ENCODE results near the gene MRAP2.

Gene MRAP2

GRCh38 chr6:83998021-83998584 is 35.5 kb upstream of the MRAP2 start:
- Histone ChIP-seq H3K79me1 (replicated peaks; ENCODE audit: low read length, poor library complexity, severe bottlenecking) (no peaks in the 10 kb centered on the region), H4K91ac (ENCODE audit: low read length) (no peak overlapping the region), H3K9me3 (ENCODE audit: control insufficient read depth, low read length) (no peaks in the 10 kb centered on the region), H3K27me3 (ENCODE audit: control insufficient read depth in 1 of 2, insufficient read depth in 1 of 2, low read length in 2 of 2) (no peaks in the 10 kb centered on the region), H2BK12ac (ENCODE audit: low read length in 2 of 2) (no peak overlapping the region), H3K18ac (ENCODE audit: low read depth in 1 of 2, low read length in 2 of 2) (no peak overlapping the region), H4K8ac (ENCODE audit: low read length) (no peak overlapping the region), H3K23ac (ENCODE audit: low read length in 2 of 2) (no peak overlapping the region), H2BK5ac (ENCODE audit: low read depth, low read length, poor library complexity, severe bottlenecking) (no peak overlapping the region), H3K36me3 (ENCODE audit: control insufficient read depth in 1 of 2, insufficient read depth in 2 of 2, low read depth in 1 of 2, low read length in 2 of 2) (no peaks in the 10 kb centered on the region), H2BK15ac (ENCODE audit: low read depth, poor library complexity, severe bottlenecking) (no peak overlapping the region), H3K9ac (ENCODE audit: low read length) (no peak overlapping the region), H3K4ac (ENCODE audit: low read depth in 1 of 2, low read length in 2 of 2) (no peak overlapping the region), H3K14ac (ENCODE audit: low read length in 2 of 2) (no peak overlapping the region), H3K4me2 (ENCODE audit: low read length, poor library complexity, severe bottlenecking) (no peak overlapping the region), H2AK5ac (ENCODE audit: low read length, severe bottlenecking) (no peak overlapping the region), H3K4me1 (ENCODE audit: control insufficient read depth, insufficient read depth, low read depth, low read length) (no peaks in the 10 kb centered on the region), H2BK120ac (ENCODE audit: low read depth, low read length) (no peak overlapping the region), H3K4me3 (ENCODE audit: insufficient read depth in 1 of 2, low read depth in 1 of 2, low read length in 2 of 2) (no peak overlapping the region), H3K27ac (ENCODE audit: low read length, poor library complexity, severe bottlenecking) (no peak overlapping the region), H2AFZ (ENCODE audit: low read depth, low read length) (no peak overlapping the region)
- no peak for DNase-seq

- Histone ChIP-seq H3K36me3 (ENCODE audit: control insufficient read depth in 1 of 2, insufficient read depth in 2 of 2, low read depth in 1 of 2, low read length in 2 of 2) (no peaks in the 10 kb centered on the region), H3K27ac (ENCODE audit: low read length, poor library complexity, severe bottlenecking) (no peak overlapping the region), H4K91ac (ENCODE audit: low read length) (no peak overlapping the region), H3K14ac (ENCODE audit: low read length in 2 of 2) (no peak overlapping the region), H4K8ac (ENCODE audit: low read length) (no peak overlapping the region), H2AFZ (ENCODE audit: low read depth, low read length) (no peak overlapping the region), H3K4me2 (ENCODE audit: low read length, poor library complexity, severe bottlenecking) (no peak overlapping the region), H3K18ac (ENCODE audit: low read depth in 1 of 2, low read length in 2 of 2) (no peak overlapping the region), H2BK5ac (ENCODE audit: low read depth, low read length, poor library complexity, severe bottlenecking) (no peak overlapping the region), H2BK120ac (ENCODE audit: low read depth, low read length) (no peak overlapping the region), H2BK12ac (ENCODE audit: low read length in 2 of 2) (no peak overlapping the region), H3K9me3 (ENCODE audit: control insufficient read depth, low read length) (no peaks in the 10 kb centered on the region), H3K4me1 (ENCODE audit: control insufficient read depth, insufficient read depth, low read depth, low read length) (no peaks in the 10 kb centered on the region), H3K4me3 (ENCODE audit: insufficient read depth in 1 of 2, low read depth in 1 of 2, low read length in 2 of 2) (no peak overlapping the region), H3K4ac (ENCODE audit: low read depth in 1 of 2, low read length in 2 of 2) (no peak overlapping the region), H2BK15ac (ENCODE audit: low read depth, poor library complexity, severe bottlenecking) (no peak overlapping the region), H3K79me1 (replicated peaks; ENCODE audit: low read length, poor library complexity, severe bottlenecking) (no peaks in the 10 kb centered on the region), H2AK5ac (ENCODE audit: low read length, severe bottlenecking) (no peak overlapping the region), H3K9ac (ENCODE audit: low read length) (no peak overlapping the region), H3K23ac (ENCODE audit: low read length in 2 of 2) (no peak overlapping the region), H3K27me3 (ENCODE audit: control insufficient read depth in 1 of 2, insufficient read depth in 1 of 2, low read length in 2 of 2) (no peaks in the 10 kb centered on the region)
- DNase-seq, result no peak
- WGBS, result 95% methylated on average over 3 of the region's 3 CpGs
These were observed 32.5 kb upstream of the MRAP2 start for GRCh38 chr6:84001119-84001518.

- no peak overlapping the region for H3K4me3 ChIP-seq (ENCODE audit: insufficient read depth in 1 of 2, low read depth in 1 of 2, low read length in 2 of 2)
- H3K23ac ChIP-seq (ENCODE audit: low read length in 2 of 2), result no peak overlapping the region
- no peak overlapping the region for H2BK5ac ChIP-seq (ENCODE audit: low read depth, low read length, poor library complexity, severe bottlenecking)
- H3K36me3 ChIP-seq (ENCODE audit: control insufficient read depth in 1 of 2, insufficient read depth in 2 of 2, low read depth in 1 of 2, low read length in 2 of 2), result no peaks in the 10 kb centered on the region
- H3K14ac ChIP-seq (ENCODE audit: low read length in 2 of 2), result no peak overlapping the region
- no peak overlapping the region for H3K27ac ChIP-seq (ENCODE audit: low read length, poor library complexity, severe bottlenecking)
- H3K9me3 ChIP-seq (ENCODE audit: control insufficient read depth, low read length), result no peaks in the 10 kb centered on the region
- no peak overlapping the region for H2AFZ ChIP-seq (ENCODE audit: low read depth, low read length)
- no peak overlapping the region for H3K4me2 ChIP-seq (ENCODE audit: low read length, poor library complexity, severe bottlenecking)
- H3K18ac ChIP-seq (ENCODE audit: low read depth in 1 of 2, low read length in 2 of 2), result no peak overlapping the region
- H3K27me3 ChIP-seq (ENCODE audit: control insufficient read depth in 1 of 2, insufficient read depth in 1 of 2, low read length in 2 of 2), result no peaks in the 10 kb centered on the region
- H4K8ac ChIP-seq (ENCODE audit: low read length), result no peak overlapping the region
- H2BK15ac ChIP-seq (ENCODE audit: low read depth, poor library complexity, severe bottlenecking), result no peak overlapping the region
- H2BK120ac ChIP-seq (ENCODE audit: low read depth, low read length), result no peak overlapping the region
- no peak overlapping the region for H3K4ac ChIP-seq (ENCODE audit: low read depth in 1 of 2, low read length in 2 of 2)
- WGBS, result 18% methylated on average over 1 of the region's 2 CpGs
- H2AK5ac ChIP-seq (ENCODE audit: low read length, severe bottlenecking), result no peak overlapping the region
- H2BK12ac ChIP-seq (ENCODE audit: low read length in 2 of 2), result no peak overlapping the region
- no peak for DNase-seq
- no peaks in the 10 kb centered on the region for H3K4me1 ChIP-seq (ENCODE audit: control insufficient read depth, insufficient read depth, low read depth, low read length)
- no peak overlapping the region for H3K9ac ChIP-seq (ENCODE audit: low read length)
- no peak overlapping the region for H4K91ac ChIP-seq (ENCODE audit: low read length)
- no peaks in the 10 kb centered on the region for H3K79me1 ChIP-seq (replicated peaks; ENCODE audit: low read length, poor library complexity, severe bottlenecking)
These were observed 31.3 kb upstream of the MRAP2 start for GRCh38 chr6:84002226-84002625.

- no peak overlapping the region for H2BK120ac ChIP-seq (ENCODE audit: low read depth, low read length)
- H3K9ac ChIP-seq (ENCODE audit: low read length), result no peak overlapping the region
- H3K14ac ChIP-seq (ENCODE audit: low read length in 2 of 2), result no peak overlapping the region
- no peaks in the 10 kb centered on the region for H3K9me3 ChIP-seq (ENCODE audit: control insufficient read depth, low read length)
- H3K79me1 ChIP-seq (replicated peaks; ENCODE audit: low read length, poor library complexity, severe bottlenecking), result no peaks in the 10 kb centered on the region
- DNase-seq, result no peak
- no peak overlapping the region for H3K4me3 ChIP-seq (ENCODE audit: insufficient read depth in 1 of 2, low read depth in 1 of 2, low read length in 2 of 2)
- WGBS, result 71% methylated on average over 1 of the region's 1 CpG
- H3K18ac ChIP-seq (ENCODE audit: low read depth in 1 of 2, low read length in 2 of 2), result no peak overlapping the region
- no peak overlapping the region for H4K8ac ChIP-seq (ENCODE audit: low read length)
- no peak overlapping the region for H3K4me2 ChIP-seq (ENCODE audit: low read length, poor library complexity, severe bottlenecking)
- no peak overlapping the region for H2AFZ ChIP-seq (ENCODE audit: low read depth, low read length)
- H3K23ac ChIP-seq (ENCODE audit: low read length in 2 of 2), result no peak overlapping the region
- H2BK15ac ChIP-seq (ENCODE audit: low read depth, poor library complexity, severe bottlenecking), result no peak overlapping the region
- H3K4me1 ChIP-seq (ENCODE audit: control insufficient read depth, insufficient read depth, low read depth, low read length), result no peaks in the 10 kb centered on the region
- peaks cover 0 to 5% of the 10 kb centered on the region in 2 experiments for H3K27me3 ChIP-seq (ENCODE audit: control insufficient read depth in 1 of 2, insufficient read depth in 1 of 2, low read length in 2 of 2)
- no peak overlapping the region for H2AK5ac ChIP-seq (ENCODE audit: low read length, severe bottlenecking)
- H3K36me3 ChIP-seq (ENCODE audit: control insufficient read depth in 1 of 2, insufficient read depth in 2 of 2, low read depth in 1 of 2, low read length in 2 of 2), result no peaks in the 10 kb centered on the region
- no peak overlapping the region for H2BK12ac ChIP-seq (ENCODE audit: low read length in 2 of 2)
- no peak overlapping the region for H2BK5ac ChIP-seq (ENCODE audit: low read depth, low read length, poor library complexity, severe bottlenecking)
- H3K27ac ChIP-seq (ENCODE audit: low read length, poor library complexity, severe bottlenecking), result no peak overlapping the region
- no peak overlapping the region for H4K91ac ChIP-seq (ENCODE audit: low read length)
- no peak overlapping the region for H3K4ac ChIP-seq (ENCODE audit: low read depth in 1 of 2, low read length in 2 of 2)
These were observed 30.4 kb upstream of the MRAP2 start for GRCh38 chr6:84003131-84003530.

All from mesenchymal stem cell (in vitro differentiated cells and primary cell).